ENCODE results near the gene WDR19.
"Not testable (repeated sequence)": the region's sequence is repeated elsewhere in the genome, so short reads cannot be mapped to it uniquely, and the experiment has no call there.

The WDR19 gene

DNA sequence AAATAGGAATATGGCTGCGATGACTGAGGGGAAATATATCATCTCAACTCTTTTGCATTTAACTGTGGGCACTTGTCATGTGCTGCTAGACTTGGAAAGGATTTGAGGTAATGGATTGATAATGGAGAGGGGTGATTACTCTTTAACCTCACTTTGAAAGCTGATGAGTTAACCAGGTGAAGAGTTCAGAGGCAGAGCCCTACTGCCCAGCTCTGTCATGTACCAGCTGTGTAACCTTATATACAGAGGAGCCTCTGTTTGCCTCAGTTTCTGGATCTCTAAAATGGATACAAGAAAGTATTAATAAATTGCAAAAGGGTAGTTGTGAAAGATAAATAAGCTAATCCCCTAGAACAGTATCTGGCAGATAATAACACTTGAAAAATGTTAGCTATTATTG lies 51.5 kb downstream of the WDR19 start:
- DNase-seq, result no peak

DNA sequence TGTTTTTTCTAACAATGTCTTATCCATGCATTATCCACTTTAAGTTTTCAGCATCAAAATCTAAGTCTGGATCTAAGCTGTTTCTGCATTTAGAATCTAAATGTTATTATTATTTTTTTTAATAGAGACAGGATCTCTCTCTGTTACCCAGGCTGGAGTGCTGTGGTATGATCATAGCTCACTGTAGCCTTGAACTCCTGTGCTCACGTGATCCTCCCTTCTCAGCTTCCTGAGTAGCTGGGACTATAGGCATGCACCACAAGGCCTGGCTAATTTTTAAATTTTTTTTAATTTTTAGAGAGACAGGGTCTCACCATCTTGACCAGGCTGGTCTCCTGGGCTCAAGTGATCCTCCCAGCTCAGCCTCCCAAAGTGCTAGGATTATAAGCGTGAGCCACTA lies 52.7 kb downstream of the WDR19 start:
- DNase-seq, result no peak

DNA sequence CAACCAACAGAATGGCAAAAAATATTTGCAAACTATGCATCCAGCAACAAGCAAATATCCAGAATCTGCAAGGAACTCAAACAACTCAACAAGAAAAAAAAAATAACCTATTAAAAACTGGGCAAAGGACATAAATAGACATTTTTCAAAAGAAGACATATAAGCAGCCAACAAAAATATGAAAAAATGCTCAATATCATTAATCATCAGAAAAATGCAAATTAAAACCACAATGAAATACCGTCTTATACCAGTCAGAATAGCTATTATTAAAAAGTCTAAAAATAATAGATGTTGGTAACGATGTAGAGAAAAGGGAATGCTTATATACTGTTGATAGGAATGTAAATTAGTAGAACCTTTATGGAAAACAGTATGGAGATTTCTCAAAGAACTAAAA lies 53.4 kb downstream of the WDR19 start:
- no peak for DNase-seq

- no peak for DNase-seq
Measured at GRCh38 chr4:39237179-39237578, 54.9 kb downstream of the WDR19 start.

- no peak for DNase-seq
Measured at GRCh38 chr4:39243462-39243861, 61.1 kb downstream of the WDR19 start.

DNA sequence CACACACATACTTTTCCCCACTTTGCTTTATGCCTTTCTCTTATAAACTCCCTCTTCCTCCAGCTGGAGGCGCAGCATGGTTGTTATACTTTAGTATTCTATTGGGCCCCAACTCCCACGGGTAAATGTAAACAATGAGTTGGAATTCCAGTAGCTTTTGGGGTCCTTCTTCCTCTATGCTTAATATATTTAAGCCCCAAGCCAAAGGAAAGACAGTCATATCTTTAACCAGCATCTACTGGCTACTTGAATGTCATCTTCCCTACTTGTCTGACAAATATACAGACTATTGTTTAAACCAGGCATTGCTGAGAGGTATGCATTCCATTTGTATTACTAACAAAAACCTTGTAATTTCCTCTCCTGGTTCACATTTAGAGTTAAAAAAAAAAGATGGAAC lies 72.9 kb downstream of the WDR19 start:
- DNase-seq, result no peak

DNA sequence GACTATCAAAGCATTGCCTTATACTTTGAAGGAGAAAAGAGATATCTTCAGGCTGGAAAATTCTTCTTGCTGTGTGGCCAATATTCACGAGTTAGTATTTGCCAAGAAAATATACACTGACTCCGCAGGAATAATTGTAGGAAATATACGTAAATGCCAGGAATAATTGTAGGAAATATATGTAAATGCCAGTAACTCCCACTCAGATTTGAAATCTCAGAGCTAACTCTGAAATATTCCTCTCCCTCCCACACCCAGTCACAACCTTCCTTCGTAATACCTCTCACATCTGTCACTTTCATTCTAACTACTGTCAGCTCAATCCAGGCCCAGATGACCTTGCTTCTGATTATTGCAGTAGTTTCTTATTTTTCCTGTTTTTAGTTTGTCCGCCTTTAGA lies 73.5 kb downstream of the WDR19 start:
- no peak for DNase-seq

DNA sequence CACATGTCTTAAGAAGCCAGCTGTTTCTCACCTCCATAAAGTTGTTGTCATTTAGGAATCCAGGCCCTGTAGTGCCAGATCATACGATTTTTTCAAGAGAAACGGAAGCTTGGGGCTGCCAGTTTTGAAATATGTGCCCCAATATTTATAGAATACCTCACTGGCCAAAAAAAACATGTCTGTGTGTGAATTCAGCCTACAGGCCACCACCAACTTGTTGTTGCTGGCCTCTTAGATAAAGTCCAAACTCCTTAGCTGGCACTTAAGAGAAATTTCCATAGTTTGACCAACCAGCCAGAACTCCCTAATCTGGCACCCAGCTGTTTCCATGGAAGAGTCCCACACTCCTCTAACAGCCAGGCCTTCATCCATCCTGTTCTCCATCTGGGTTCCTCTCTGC lies 74.1 kb downstream of the WDR19 start:
- DNase-seq, result no peak

- DNase-seq, result no peak
Measured at GRCh38 chr4:39259571-39260330, 77.4 kb downstream of the WDR19 start.

GRCh38 chr4:39263895-39264294 lies 81.6 kb downstream of the WDR19 start:
- no peak for DNase-seq

DNA sequence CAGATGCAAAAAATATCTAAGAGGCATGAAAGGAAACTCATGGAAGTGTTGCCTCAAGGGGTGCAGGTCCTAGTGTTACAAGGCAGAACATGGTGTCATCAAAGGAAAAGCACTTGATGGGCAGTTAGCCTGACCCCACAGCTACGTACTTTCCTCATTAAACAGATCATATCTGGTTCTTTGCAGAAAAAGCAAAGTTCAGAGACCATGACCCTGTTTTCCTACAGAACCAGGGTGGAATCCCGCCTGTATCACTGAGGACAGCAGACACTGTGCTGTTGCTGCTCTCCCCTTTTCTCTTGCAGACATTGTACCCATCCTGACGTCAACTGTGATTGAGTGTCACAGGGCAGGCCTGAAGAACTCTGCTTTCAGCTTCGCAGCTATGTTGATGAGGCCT lies 92.2 kb downstream of the WDR19 start:
- DNase-seq, result no peak

DNA sequence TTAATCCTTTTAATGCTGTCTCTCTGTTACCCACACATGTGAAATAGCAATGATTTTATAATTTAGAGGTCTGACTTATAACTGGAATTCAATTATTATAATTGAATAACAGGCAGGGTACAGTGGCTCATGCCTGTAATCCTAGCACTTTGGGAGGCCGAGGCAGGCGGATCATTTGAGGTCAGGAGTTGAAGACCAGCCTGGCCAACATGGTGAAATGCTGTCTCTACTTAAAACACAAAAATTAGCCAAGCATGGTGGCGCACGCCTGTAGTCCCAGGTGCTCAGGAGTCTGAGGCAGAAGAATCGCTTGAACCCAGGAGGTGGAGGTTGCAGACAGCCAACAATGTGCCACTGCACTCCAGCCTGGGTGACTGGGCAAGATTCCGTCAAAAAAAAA lies 95.3 kb downstream of the WDR19 start:
- not testable (repeated sequence) for DNase-seq

DNA sequence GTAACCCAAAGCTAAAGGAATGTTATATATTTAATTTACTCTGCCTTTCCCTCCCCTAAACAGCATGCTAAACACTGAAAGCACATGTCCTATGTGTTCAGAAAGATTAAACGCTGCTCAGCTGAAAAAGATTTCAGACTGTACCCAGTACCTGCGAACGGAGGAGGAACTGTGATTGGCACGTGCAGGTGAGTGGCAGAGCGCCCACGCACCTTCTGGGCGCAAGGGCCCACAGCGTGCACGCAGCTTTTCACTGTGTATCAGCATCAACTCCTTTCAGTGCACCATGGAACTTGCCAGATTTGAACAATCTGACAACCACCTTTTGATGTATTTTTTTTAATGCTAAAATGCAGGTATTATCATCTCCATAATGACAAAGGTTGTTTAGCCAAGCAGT lies 96.1 kb downstream of the WDR19 start:
- no peak for DNase-seq

DNA sequence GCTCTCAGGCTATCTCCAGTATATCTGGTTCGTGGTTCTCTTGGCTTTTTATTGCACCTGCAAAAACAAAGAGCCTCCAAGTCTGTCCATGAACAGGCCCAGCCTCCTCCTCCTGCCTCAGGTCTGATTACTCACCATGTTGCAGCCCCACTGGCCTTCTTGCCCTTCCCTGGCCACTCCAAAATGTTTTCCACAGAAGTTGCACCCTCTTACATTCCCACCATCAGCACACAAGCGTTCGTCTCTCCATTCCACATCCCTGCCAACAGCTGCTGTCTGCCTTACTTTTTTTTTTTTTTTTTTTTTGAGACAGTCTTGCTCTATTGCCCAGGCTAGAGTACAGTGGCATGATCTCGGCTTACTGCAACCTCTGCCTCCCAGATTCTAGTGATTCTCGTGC lies 97.1 kb downstream of the WDR19 start:
- DNase-seq, result no peak

- DNase-seq, result no peak
Measured at GRCh38 chr4:39280770-39281169, 98.4 kb downstream of the WDR19 start.

- DNase-seq, result no peak
Measured at GRCh38 chr4:39285111-39285795, 102.9 kb downstream of the WDR19 start.

DNA sequence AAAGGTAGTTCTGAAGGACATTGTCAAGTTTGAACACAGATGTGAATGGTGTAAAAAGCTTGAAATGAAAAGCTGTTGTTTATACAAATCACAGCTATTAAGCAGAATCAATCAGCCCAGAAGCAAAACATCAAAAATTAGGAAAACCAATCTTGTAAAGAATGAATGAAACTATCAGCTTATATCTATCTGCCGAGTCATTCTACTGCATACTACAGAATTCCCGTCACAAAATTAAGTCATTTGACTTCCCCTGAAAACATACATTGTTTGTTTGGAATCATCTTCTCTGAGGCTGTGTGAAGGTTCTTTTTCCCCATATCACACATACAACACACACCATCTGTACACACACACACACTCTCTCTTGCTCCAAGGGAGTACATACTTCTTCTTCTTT lies 103.5 kb downstream of the WDR19 start:
- DNase-seq, result no peak

DNA sequence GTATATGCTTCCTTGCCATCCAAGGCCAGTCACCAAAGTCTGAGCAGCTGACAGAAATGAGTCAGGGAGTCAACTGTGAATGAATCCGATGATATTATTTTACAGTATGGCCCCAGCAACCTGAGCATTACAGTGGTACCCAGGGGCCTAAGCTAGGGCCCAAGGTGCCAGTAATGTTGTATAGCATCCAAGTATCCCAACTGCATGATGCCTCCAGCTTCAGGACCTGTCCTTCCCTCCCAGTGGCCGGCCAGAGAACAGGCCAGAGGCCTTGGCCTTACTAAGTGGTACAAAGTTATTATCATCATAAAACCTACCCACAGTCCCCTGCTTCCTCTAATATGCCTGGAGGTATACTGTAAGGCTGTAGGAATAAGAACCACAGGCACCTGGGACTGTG lies 103.9 kb downstream of the WDR19 start:
- no peak for DNase-seq

DNA sequence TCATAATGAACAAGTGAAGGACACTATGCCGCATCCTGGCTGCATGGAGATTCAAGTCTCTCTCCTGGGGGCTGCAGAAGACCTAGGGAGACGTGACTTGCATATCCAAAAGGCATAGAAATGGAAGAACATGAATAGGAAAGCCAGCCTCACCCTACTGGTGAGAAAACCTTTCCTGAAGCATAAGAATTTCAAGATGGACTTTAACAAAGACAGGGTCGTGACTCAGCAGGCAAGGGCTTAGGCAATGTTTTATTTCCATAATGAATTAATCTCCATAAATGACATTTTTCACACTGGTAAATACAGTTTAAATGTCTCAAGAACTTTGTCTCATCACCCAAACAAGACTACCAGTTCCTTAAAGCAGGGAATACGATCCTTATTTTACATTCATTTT lies 104.9 kb downstream of the WDR19 start:
- no peak for DNase-seq

- no peak for DNase-seq
Measured at GRCh38 chr4:39291686-39292085, 109.4 kb downstream of the WDR19 start.

DNA sequence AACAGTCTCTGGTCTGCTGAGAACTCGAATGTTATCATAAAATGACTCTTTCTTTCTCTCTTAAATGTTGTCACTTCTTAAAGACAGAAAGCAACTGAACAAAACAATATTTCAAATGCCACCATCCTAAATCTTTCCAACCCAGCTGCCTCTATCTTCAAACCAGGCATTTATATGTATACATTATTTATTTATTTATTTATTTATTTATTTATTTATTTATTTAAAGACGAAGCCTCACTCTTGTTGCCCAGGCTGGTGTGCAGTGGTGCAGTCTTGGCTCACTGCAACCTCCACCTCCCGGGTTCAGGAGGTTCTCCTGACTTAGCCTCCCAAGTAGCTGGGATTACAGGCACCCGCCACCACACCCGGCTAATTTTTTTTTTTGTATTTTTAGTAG lies 110.1 kb downstream of the WDR19 start:
- DNase-seq, result not testable (repeated sequence)

GRCh38 chr4:39295784-39296183 lies 113.5 kb downstream of the WDR19 start:
- DNase-seq, result no peak

DNA sequence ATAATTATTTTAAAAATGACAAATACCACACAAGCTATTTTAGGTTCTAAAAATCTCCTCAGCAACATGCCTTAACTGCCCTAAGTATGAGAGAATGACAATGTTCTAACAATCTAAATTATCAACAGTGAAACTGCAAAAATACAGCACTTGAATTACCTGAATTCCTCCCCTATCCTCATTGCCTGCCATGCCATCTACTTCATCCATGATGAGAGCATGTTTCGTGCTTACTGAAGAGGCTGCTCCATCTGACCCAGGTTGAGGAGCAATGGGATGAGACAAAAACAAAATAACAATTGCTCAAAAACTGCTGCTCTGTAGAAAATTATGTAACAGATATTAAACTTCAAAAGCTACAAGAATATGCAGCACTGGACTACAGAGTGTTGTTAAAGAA lies 120.6 kb downstream of the WDR19 start:
- no peak for DNase-seq

DNA sequence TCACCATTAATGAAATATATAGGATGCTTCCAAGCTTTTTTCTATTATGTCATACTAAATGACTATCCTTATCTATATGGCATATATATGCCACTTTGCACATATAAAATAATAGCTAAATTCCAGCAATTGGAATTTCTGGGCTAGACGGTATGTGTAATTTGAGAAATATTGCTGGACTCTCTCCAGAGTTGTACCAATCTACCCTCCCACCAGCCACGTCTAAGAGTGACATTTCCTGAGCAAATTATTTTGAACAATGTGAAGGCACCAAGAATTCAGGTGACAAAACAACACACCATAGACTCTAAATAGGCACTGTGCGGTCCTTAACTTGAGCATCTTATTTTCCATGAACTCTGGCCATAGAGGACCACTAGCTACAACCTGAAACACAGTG lies 121.5 kb downstream of the WDR19 start:
- no peak for DNase-seq

DNA sequence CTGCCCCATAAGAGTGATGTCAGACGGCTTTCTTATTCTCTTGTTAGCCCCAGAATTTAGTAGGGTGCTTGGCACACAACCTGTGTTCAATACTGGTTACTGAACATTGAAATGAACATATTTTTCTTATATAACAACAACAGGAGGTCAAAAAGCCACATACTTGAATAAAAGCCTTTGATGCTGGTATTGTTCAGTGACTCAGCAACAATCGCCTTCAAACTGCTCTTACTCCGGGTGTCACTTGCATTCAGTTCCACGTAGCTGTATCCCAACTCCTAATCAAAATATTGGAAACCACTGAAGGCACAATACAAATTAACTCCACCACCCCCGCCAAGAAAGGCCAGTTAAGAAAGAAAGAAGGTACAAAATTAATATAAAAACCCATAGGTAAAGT lies 122.3 kb downstream of the WDR19 start:
- no peak for DNase-seq

All from activated CD4-positive, alpha-beta T cell treated with anti-CD3 and anti-CD28 coated beads, Interleukin-2, amount 50 U/mL, for 4 hours (primary cell).